Spleen (tissue), 11 donors: ENCODE data around the gene AFMID. TPM values are rescaled to one million over a fixed set of nuclear protein-coding genes. Genes with fewer than 3 reads are reported as not detected.

Experiments
- DNase-seq: peaks from one replicate; pipeline ENCODE4 v3.0.0-alpha.2; 2020
- H3K27ac ChIP-seq, 8 donors: fragments of 200-600 bp; sonication (generic) in 7 of 8; 1 replicate in 4 of 8; 2 replicates in 4 of 8; pipeline versions ENCODE4 v1.5.0 to v1.8.0; 2016 to 2021; ENCODE audit warnings: inconsistent platforms in 4 of 8, mild to moderate bottlenecking in 4 of 8, moderate library complexity in 1 of 8
- H3K27me3 ChIP-seq, 7 donors: fragments of 200-600 bp; sonication (generic) in 6 of 7; replicated peaks in 1 of 7; 1 replicate in 4 of 7; 2 replicates in 3 of 7; pipeline versions ENCODE4 v1.5.0 to v1.8.0; 2016 to 2021; ENCODE audit warnings: inconsistent platforms in 3 of 7, mild to moderate bottlenecking in 1 of 7
- H3K36me3 ChIP-seq, 6 donors: fragments of 200-600 bp; sonication (generic) in 5 of 6; 1 replicate in 4 of 6; 2 replicates in 2 of 6; pipeline versions ENCODE4 v1.5.0 to v1.8.0; 2016 to 2021; ENCODE audit warnings: inconsistent platforms in 2 of 6
- H3K4me1 ChIP-seq, 6 donors: fragments of 200-600 bp; sonication (generic) in 5 of 6; 1 replicate in 3 of 6; 2 replicates in 3 of 6; pipeline versions ENCODE4 v1.5.0 to v1.8.0; 2016 to 2021; ENCODE audit warnings: inconsistent platforms in 3 of 6
- H3K4me3 ChIP-seq, 8 donors: fragments of 200-600 bp; sonication (generic) in 7 of 8; 1 replicate in 4 of 8; 2 replicates in 4 of 8; pipeline versions ENCODE4 v1.5.0 to v1.8.0; 2016 to 2021; ENCODE audit warnings: inconsistent platforms in 4 of 8, mild to moderate bottlenecking in 4 of 8, moderate library complexity in 2 of 8
- H3K9me3 ChIP-seq, 8 donors: fragments of 200-600 bp; sonication (generic) in 7 of 8; 1 replicate in 4 of 8; 2 replicates in 4 of 8; pipeline versions ENCODE4 v1.5.0 to v1.8.0; 2016 to 2021; ENCODE audit warnings: inconsistent platforms in 4 of 8
- CTCF ChIP-seq, 11 experiments: fragments of 200-600 bp in 7 of 11; fragments of 450-650 bp in 4 of 11; sonication (generic) in 4 of 11; IDR thresholded peaks in 8 of 11; conservative IDR thresholded peaks in 3 of 11; 1 replicate in 7 of 11; 2 replicates in 4 of 11; pipeline versions ENCODE4 v1.4.0 to v1.8.0; 2016 to 2021; ENCODE audit warnings: antibody characterized with exemption in 11 of 11, inconsistent platforms in 4 of 11, mild to moderate bottlenecking in 1 of 11
- POLR2A ChIP-seq, 3 donors: fragments of 450-650 bp; IDR thresholded peaks; one replicate each; pipeline ENCODE4 v1.5.1; 2017; ENCODE audit warnings: antibody characterized with exemption in 3 of 3, mild to moderate bottlenecking in 1 of 3
- POLR2AphosphoS5 ChIP-seq, 3 donors: sonication (generic); formaldehyde crosslinking; IDR thresholded peaks; one replicate each; pipeline ENCODE4 v1.5.1; 2017; ENCODE audit warnings: antibody characterized with exemption in 3 of 3
- WGBS, 5 donors: extraction: QIAGEN DNeasy Blood & Tissue Kit in 3 of 5; methylation state at CpG; one replicate each; pipeline versions ENCODE4 v1.1.5 to v1.1.7; 2013 to 2018; 5-methylcytosine and 5-hydroxymethylcytosine counted together
- intact Hi-C: fragments of 100-400 bp; cut with DNase I; formaldehyde crosslinking; loops from one replicate; pipeline ENCODE4 v1.15.0; 2023; ENCODE audit warnings: low total_unique reads
- polyA plus RNA-seq, 3 donors: library from polyadenylated mRNA; stranded (reverse); fragments of 200-250 nt; gene quantifications; one replicate each; pipeline ENCODE4 v1.2.1, GENCODE V29; 2013
- total RNA-seq, 7 donors: library from RNA; depleted of rRNA in 3 of 7; stranded (reverse); fragments of >200 nt in 3 of 7; fragmentation: NEBNext Ultra II Directional in 4 of 7; extraction: Animal tissue kit (Norgen Biotek cat#: 25700) in 4 of 7; gene quantifications; one replicate each; pipeline versions ENCODE4 v1.1.0 to v1.2.1, GENCODE V29; 2016 to 2021
- donor health status: healthy with polysubstance abuse.
- donor health status: DM: no; HTN: no; CAD: no; lungs with moderate emphysema.
- donor health status: DM: no; HTN: no; CAD: no.
- donor health status: Bipolar disorder and iron deficiency.
- donor health status: healthy.
- donor health status: DM: no; HTN: no; CAD: no.
- donor health status: DM: yes; HTN: yes; CAD: no.

AFMID gene
- total and polyA plus RNA-seq, 10 donors, result 13.1 to 42.5 (median 24.2) TPM

GRCh38 chr17:78146471-78146869 lies 40.7 kb upstream of the AFMID start:
- WGBS, 5 donors, result 88 to 95% (median 92%) methylated on average over 7 of the region's 7 CpGs
- H3K36me3 ChIP-seq, result peaks cover 0 to 13% (median 9%) of the 10 kb centered on the region in 6 donors
- intact Hi-C loops, result no loop called here
- no peak overlapping the region for H3K4me3 ChIP-seq
- no peaks in the 10 kb centered on the region for H3K9me3 ChIP-seq
- H3K4me1 ChIP-seq, result peaks cover 35 to 95% (median 72%) of the 10 kb centered on the region in 6 donors
- H3K27ac ChIP-seq, result peak overlapping the region in 6 of 8 donors; percentile 69 to 91 (median 80)
- DNase-seq, result no peak
- H3K27me3 ChIP-seq, result no peaks in the 10 kb centered on the region
- no peak for TF ChIP-seq CTCF (IDR thresholded peaks at IDR 0.05 in 8 of 11, conservative IDR thresholded peaks at IDR 0.05 in 3 of 11)
- TF ChIP-seq POLR2A (IDR thresholded peaks at IDR 0.05), result no peak
- no peak for TF ChIP-seq POLR2AphosphoS5 (IDR thresholded peaks at IDR 0.05)

- H3K9me3 ChIP-seq, result no peaks in the 10 kb centered on the region
- peaks cover 31 to 95% (median 72%) of the 10 kb centered on the region in 6 donors for H3K4me1 ChIP-seq
- H3K36me3 ChIP-seq, result peaks cover 0 to 9% (median 5%) of the 10 kb centered on the region in 6 donors
- no peak for DNase-seq
- no peak overlapping the region for H3K4me3 ChIP-seq
- H3K27ac ChIP-seq, result peak overlapping the region; percentile 21 to 91 (median 78)
- intact Hi-C loops, result no loop called here
- TF ChIP-seq POLR2AphosphoS5 (IDR thresholded peaks at IDR 0.05) (no peak), CTCF (IDR thresholded peaks at IDR 0.05 in 8 of 11, conservative IDR thresholded peaks at IDR 0.05 in 3 of 11) (no peak), POLR2A (IDR thresholded peaks at IDR 0.05) (no peak)
- 79 to 88% (median 82%) methylated on average over 6 of the region's 6 CpGs for WGBS, 5 donors
- no peaks in the 10 kb centered on the region for H3K27me3 ChIP-seq
Observed at GRCh38 chr17:78146881-78147280, 40.3 kb upstream of the AFMID start.

GRCh38 chr17:78147315-78147998 lies 39.7 kb upstream of the AFMID start:
- Histone ChIP-seq H3K4me3 (no peak overlapping the region), H3K27ac (peak overlapping the region; percentile 21 to 91 (median 78)), H3K27me3 (no peaks in the 10 kb centered on the region), H3K9me3 (no peaks in the 10 kb centered on the region), H3K4me1 (peaks cover 31 to 94% (median 70%) of the 10 kb centered on the region in 6 donors), H3K36me3 (peaks cover 0 to 3% (median under 1%) of the 10 kb centered on the region in 6 donors)
- WGBS, 5 donors, result 30 to 64% (median 42%) methylated on average over 6 to 8 of the region's 8 CpGs
- no peak for TF ChIP-seq CTCF (IDR thresholded peaks at IDR 0.05 in 8 of 11, conservative IDR thresholded peaks at IDR 0.05 in 3 of 11)
- no peak for TF ChIP-seq POLR2A (IDR thresholded peaks at IDR 0.05)
- peak in 2 of 3 donors; percentile 49 to 62 for TF ChIP-seq POLR2AphosphoS5 (IDR thresholded peaks at IDR 0.05)
- intact Hi-C loops, result no loop called here
- DNase-seq, result peak; percentile 86

GRCh38 chr17:78148286-78149016 lies 38.7 kb upstream of the AFMID start:
- H3K9me3 ChIP-seq, result no peaks in the 10 kb centered on the region
- H3K4me3 ChIP-seq, result no peak overlapping the region
- peak overlapping the region in 6 of 8 donors; percentile 75 to 91 (median 80) for H3K27ac ChIP-seq
- DNase-seq, result no peak
- no peaks in the 10 kb centered on the region for H3K36me3 ChIP-seq
- intact Hi-C loops, result no loop called here
- peaks cover 31 to 93% (median 68%) of the 10 kb centered on the region in 6 donors for H3K4me1 ChIP-seq
- 59 to 67% (median 64%) methylated on average over 14 of the region's 14 CpGs for WGBS, 5 donors
- no peak for TF ChIP-seq POLR2AphosphoS5 (IDR thresholded peaks at IDR 0.05)
- no peak for TF ChIP-seq POLR2A (IDR thresholded peaks at IDR 0.05)
- TF ChIP-seq CTCF (IDR thresholded peaks at IDR 0.05 in 8 of 11, conservative IDR thresholded peaks at IDR 0.05 in 3 of 11), result no peak
- H3K27me3 ChIP-seq, result no peaks in the 10 kb centered on the region
